HG03442 (cell line): ENCODE data around the gene UNC50.

Experiments
- ATAC-seq: cut with Tn5 transposase; IDR thresholded peaks from one replicate; pipeline ENCODE4 v1.9.1; 2021; ENCODE audit warnings: mild to moderate bottlenecking, moderate library complexity; ENCODE audit not compliant: unreplicated experiment

Gene UNC50

DNA sequence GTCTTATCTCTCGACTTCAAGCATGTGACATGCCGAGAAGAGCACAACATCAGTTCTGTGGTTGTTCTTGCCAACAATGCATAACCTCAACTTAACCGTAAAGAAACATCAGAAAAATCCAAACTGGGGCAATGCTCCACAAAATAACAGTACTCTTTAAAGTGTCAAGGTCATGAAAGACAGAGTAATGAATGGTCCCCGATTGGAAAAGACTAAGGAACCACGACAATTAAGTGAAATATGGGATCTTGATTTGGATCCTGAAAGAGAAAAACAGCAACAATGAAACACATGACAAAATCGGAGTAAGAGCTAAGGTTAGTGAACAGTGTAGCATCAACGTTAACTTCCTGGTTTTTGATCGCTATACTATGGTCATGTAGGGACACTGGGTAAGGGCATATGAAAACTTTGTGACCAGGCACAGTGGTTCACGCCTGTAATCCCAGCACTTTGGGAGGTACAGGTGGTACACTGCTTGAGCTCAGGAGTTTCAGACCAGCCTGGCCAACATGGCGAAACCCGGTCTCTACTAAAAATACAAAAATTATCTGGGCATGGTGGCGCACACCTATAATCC lies 55.2 kb downstream of the UNC50 start:
- no peak for ATAC-seq

GRCh38 chr2:98664323-98664722 lies 55.9 kb downstream of the UNC50 start:
- ATAC-seq = no peak

GRCh38 chr2:98665677-98666076 lies 57.3 kb downstream of the UNC50 start:
- ATAC-seq = no peak
